B cell (primary cell): ENCODE results near the gene GYG2. TPM values are rescaled to one million over a fixed set of nuclear protein-coding genes. Genes with fewer than 3 reads are reported as not detected.
"Not testable (repeated sequence)": the region's sequence is repeated elsewhere in the genome, so short reads cannot be mapped to it uniquely, and the experiment has no call there.

Experiments
- ATAC-seq: fragments of 200-7000 bp; cut with Tn5 transposase; one replicate; pipeline ENCODE4 v1.10.0; 2021; ENCODE audit warnings: low read depth, mild to moderate bottlenecking, moderate number of reproducible peaks, moderate library complexity
- CTCF ChIA-PET: fragments of 350-600 bp; sonication (Branson Sonifier 250); formaldehyde crosslinking; loops from one replicate; lab custom pipeline; 2021; ENCODE audit warnings: antibody characterized with exemption, inconsistent platforms; lab: Charles Lee
- POLR2A ChIA-PET: fragments of 350-600 bp; sonication (Branson Sonifier 250); formaldehyde crosslinking; loops from one replicate; lab custom pipeline; 2021; ENCODE audit warnings: antibody characterized with exemption; lab: Charles Lee
- DNase-seq: peaks from one replicate; pipeline ENCODE4 v3.0.0; 2013
- H2AFZ ChIP-seq: 2 replicates; pipeline ENCODE4 v1.6.1; 2012; ENCODE audit warnings: mild to moderate bottlenecking, low read depth, low read length; ENCODE audit not compliant: insufficient read depth, poor library complexity, severe bottlenecking
- H3K27ac ChIP-seq, 2 donors: 1 replicate in 1 of 2; 2 replicates in 1 of 2; pipeline ENCODE4 v1.5.1; 2012 to 2013; ENCODE audit warnings: low read length in 2 of 2, mild to moderate bottlenecking in 2 of 2, moderate library complexity in 1 of 2
- H3K27me3 ChIP-seq, 4 experiments: fragments of 200-600 bp in 1 of 4; sonication (generic) in 1 of 4; replicated peaks in 1 of 4; 1 replicate in 2 of 4; 2 replicates in 2 of 4; pipeline versions ENCODE4 v1.6.1 to v1.7.0; 2013 to 2016; ENCODE audit warnings: low read length in 3 of 4, mild to moderate bottlenecking in 2 of 4, mixed read lengths in 1 of 4, moderate library complexity in 1 of 4; ENCODE audit not compliant: insufficient read depth in 4 of 4, control insufficient read depth in 3 of 4; ENCODE audit errors: control extremely low read depth in 1 of 4
- H3K36me3 ChIP-seq, 2 experiments: replicated peaks in 1 of 2; 1 replicate in 1 of 2; 2 replicates in 1 of 2; pipeline versions ENCODE4 v1.6.1 to v1.7.1; 2013; ENCODE audit warnings: low read length in 1 of 2; ENCODE audit not compliant: insufficient read depth in 2 of 2, control insufficient read depth in 1 of 2; ENCODE audit errors: control extremely low read depth in 1 of 2, extremely low read depth in 1 of 2
- H3K4me1 ChIP-seq, 2 donors: fragments of 200-600 bp in 1 of 2; sonication (generic) in 1 of 2; 1 replicate in 1 of 2; 2 replicates in 1 of 2; pipeline versions ENCODE4 v1.5.1 to v1.6.1; 2013 to 2017; ENCODE audit warnings: low read length in 2 of 2; ENCODE audit not compliant: control insufficient read depth in 2 of 2, insufficient read depth in 2 of 2
- H3K4me2 ChIP-seq: replicated peaks from 2 replicates; pipeline ENCODE3; 2012; ENCODE audit warnings: mild to moderate bottlenecking, low read depth, low read length; ENCODE audit not compliant: poor library complexity, severe bottlenecking
- H3K4me3 ChIP-seq, 5 experiments: fragments of 200-600 bp in 1 of 5; sonication (generic) in 1 of 5; 1 replicate in 3 of 5; 2 replicates in 2 of 5; pipeline versions ENCODE4 v1.5.1 to v1.7.0; 2011 to 2016; ENCODE audit warnings: low read length in 4 of 5, mild to moderate bottlenecking in 4 of 5, low read depth in 2 of 5, control low read depth in 1 of 5, moderate library complexity in 1 of 5; ENCODE audit not compliant: insufficient read depth in 1 of 5; ENCODE audit errors: control extremely low read depth in 1 of 5, extremely low read depth in 1 of 5
- H3K79me2 ChIP-seq: fragments of 200-600 bp; sonication (generic); one replicate; pipeline ENCODE4 v1.6.0; 2016; ENCODE audit warnings: low read length; ENCODE audit not compliant: control insufficient read depth, insufficient read depth
- H3K9ac ChIP-seq: fragments of 200-600 bp; sonication (generic); 2 replicates; pipeline ENCODE4 v1.6.1; 2017; ENCODE audit warnings: mild to moderate bottlenecking, low read length, moderate library complexity
- H3K9me3 ChIP-seq, 3 donors: one replicate each; pipeline versions ENCODE4 v1.6.1 to v1.7.1; 2013; ENCODE audit warnings: low read length in 2 of 3; ENCODE audit not compliant: control insufficient read depth in 2 of 3, insufficient read depth in 1 of 3; ENCODE audit errors: control extremely low read depth in 1 of 3
- H4K20me1 ChIP-seq: 2 replicates; pipeline ENCODE4 v1.6.0; 2012; ENCODE audit warnings: mild to moderate bottlenecking, low read length; ENCODE audit not compliant: insufficient read depth, control insufficient read depth, poor library complexity, severe bottlenecking
- H3K27ac Mint-ChIP-seq: one replicate; pipeline ENCODE4 v1.8.0; 2021; ENCODE audit warnings: mixed read lengths
- H3K27me3 Mint-ChIP-seq: one replicate; pipeline ENCODE4 v1.8.0; 2021; ENCODE audit warnings: mixed read lengths
- H3K4me1 Mint-ChIP-seq: one replicate; pipeline ENCODE4 v1.8.0; 2021; ENCODE audit warnings: mixed read lengths
- H3K4me3 Mint-ChIP-seq: one replicate; pipeline ENCODE4 v1.8.0; 2021; ENCODE audit warnings: mixed read lengths
- H3K9me3 Mint-ChIP-seq: one replicate; pipeline ENCODE4 v1.8.0; 2022; ENCODE audit warnings: mixed read lengths; ENCODE audit not compliant: insufficient read depth
- EZH2 ChIP-seq: IDR thresholded peaks from 2 replicates; pipeline ENCODE4 v1.6.1; 2012; ENCODE audit warnings: borderline replicate concordance, low read depth, mild to moderate bottlenecking, moderate library complexity, low read length; ENCODE audit not compliant: insufficient read depth, poor library complexity, severe bottlenecking
- WGBS: methylation state at CpG from one replicate; pipeline ENCODE4 v1.1.5; 2013; ENCODE audit warnings: missing lambda C conversion rate; ENCODE audit not compliant: insufficient coverage; 5-methylcytosine and 5-hydroxymethylcytosine counted together
- intact Hi-C: fragments of 100-400 bp; cut with micrococcal nuclease; formaldehyde crosslinking; loops from one replicate; pipeline ENCODE4 v1.10.0; 2022
- polyA plus RNA-seq: library from polyadenylated mRNA; depleted of rRNA; stranded (reverse); fragments of >200 nt; gene quantifications from 2 replicates; pipeline ENCODE4 v1.2.3, GENCODE V29; 2012
- total RNA-seq, 2 donors: library from RNA; stranded (reverse); fragments of 120-200 nt in 1 of 2; gene quantifications; 1 replicate in 1 of 2; 2 replicates in 1 of 2; pipeline versions ENCODE4 v1.2.3 to v1.2.4, GENCODE V29; 2013 to 2022
- TF ChIP-seq, protein P1 (sequence below): fragments of 200-600 bp; IDR thresholded peaks from one replicate; pipeline ENCODE4 v1.8.0; 2022; ENCODE audit warnings: antibody characterized with exemption, mild to moderate bottlenecking

GYG2 gene
- total and polyA plus RNA-seq, 2 donors (not counting 1 experiment from before 2014, with no cell fraction given) = not detected

DNA sequence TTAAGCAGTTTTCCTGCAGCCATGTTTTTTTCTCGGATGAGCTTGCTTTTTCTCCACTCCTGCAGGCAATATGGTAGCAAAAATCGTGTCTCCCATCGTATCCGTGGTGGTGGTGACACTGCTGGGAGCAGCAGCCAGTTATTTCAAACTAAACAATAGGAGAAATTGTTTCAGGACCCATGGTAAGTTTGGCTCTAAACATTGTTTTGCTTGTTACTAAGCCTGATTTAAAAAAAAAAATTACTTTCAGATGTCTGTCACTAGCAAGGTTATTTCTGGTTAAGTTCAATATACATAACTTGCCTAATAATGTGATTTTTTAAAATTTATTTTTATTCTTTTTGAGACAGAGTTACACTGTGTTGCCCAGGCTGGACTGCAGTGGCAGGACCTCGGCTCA lies 17.5 kb upstream of the GYG2 start:
- no peak overlapping the region for H3K9ac ChIP-seq
- Mint-ChIP-seq H3K9me3 (no peaks in the 10 kb centered on the region), H3K27me3 (peaks cover 9% of the 10 kb centered on the region), H3K4me1 (no peaks in the 10 kb centered on the region), H3K4me3 (no peak overlapping the region), H3K27ac (no peak overlapping the region)
- no peaks in the 10 kb centered on the region for H3K79me2 ChIP-seq
- ChIA-PET CTCF (no interaction called here), POLR2A (no interaction called here)
- no peaks in the 10 kb centered on the region for H3K9me3 ChIP-seq
- no peaks in the 10 kb centered on the region for H4K20me1 ChIP-seq
- no peak overlapping the region for H3K4me3 ChIP-seq
- WGBS = no CpG with 5 or more reads among the region's 5 CpGs
- no peak for ATAC-seq
- no peaks in the 10 kb centered on the region for H3K36me3 ChIP-seq
- no peak overlapping the region for H3K27ac ChIP-seq
- intact Hi-C loops = no loop called here
- no peak overlapping the region for H2AFZ ChIP-seq
- peaks cover 3% of the 10 kb centered on the region in 2 donors for H3K4me1 ChIP-seq
- peaks cover 0 to 3% (median 0%) of the 10 kb centered on the region in 4 experiments for H3K27me3 ChIP-seq
- DNase-seq = no peak
- H3K4me2 ChIP-seq = no peak overlapping the region
- no peak for TF ChIP-seq EZH2
- TF ChIP-seq, protein P1, sequence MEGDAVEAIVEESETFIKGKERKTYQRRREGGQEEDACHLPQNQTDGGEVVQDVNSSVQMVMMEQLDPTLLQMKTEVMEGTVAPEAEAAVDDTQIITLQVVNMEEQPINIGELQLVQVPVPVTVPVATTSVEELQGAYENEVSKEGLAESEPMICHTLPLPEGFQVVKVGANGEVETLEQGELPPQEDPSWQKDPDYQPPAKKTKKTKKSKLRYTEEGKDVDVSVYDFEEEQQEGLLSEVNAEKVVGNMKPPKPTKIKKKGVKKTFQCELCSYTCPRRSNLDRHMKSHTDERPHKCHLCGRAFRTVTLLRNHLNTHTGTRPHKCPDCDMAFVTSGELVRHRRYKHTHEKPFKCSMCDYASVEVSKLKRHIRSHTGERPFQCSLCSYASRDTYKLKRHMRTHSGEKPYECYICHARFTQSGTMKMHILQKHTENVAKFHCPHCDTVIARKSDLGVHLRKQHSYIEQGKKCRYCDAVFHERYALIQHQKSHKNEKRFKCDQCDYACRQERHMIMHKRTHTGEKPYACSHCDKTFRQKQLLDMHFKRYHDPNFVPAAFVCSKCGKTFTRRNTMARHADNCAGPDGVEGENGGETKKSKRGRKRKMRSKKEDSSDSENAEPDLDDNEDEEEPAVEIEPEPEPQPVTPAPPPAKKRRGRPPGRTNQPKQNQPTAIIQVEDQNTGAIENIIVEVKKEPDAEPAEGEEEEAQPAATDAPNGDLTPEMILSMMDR = no peak

DNA sequence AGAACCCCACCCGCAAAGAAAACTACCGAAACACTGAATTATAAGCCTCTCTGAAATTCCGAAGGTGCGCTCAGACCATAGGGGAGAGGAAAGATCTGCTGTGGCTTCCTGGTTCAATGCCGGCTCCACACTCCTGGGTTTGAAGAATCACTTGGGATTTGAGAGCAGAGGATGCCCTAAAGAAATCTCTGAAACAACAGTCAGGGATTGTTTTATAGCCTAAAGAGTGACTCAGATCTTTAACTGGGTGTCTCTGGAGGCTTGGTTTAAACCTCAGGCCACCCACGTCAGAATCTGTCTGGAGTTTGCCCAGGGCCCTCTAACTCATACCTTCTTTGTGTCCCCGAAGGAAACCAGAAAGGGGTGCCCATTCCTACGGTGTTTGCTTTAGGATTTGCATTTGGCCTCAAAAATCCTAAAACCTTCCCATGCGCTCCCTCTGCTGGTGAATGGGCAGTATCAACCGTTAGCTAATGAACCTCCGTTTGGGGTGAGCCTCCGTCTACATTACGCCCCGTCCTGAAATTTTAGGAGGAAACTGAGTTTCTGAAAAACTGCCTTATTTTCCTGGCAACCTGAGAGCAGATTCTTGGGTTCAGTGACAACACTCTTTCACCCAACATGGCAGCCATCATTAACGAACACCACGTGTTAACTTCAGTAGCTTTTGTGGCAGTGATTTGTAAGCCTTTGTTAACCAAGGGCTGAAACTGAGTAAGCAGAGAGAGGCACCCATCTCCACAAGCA lies 16.4 kb upstream of the GYG2 start:
- TF ChIP-seq, protein P1 = peak; percentile 42
- H3K27ac ChIP-seq, H3K36me3 ChIP-seq, H3K9me3 ChIP-seq, H3K4me1 Mint-ChIP-seq, POLR2A ChIA-PET, H3K27me3 ChIP-seq, H3K79me2 ChIP-seq, H3K9me3 Mint-ChIP-seq, H3K27me3 Mint-ChIP-seq, H4K20me1 ChIP-seq, H3K27ac Mint-ChIP-seq, H3K4me1 ChIP-seq: not testable (repeated sequence)
- 0% methylated on average over 5 of the region's 16 CpGs for WGBS
- ATAC-seq (peak; percentile 47), DNase-seq (peak; percentile 58)
- peak overlapping the region; percentile 70 for H2AFZ ChIP-seq
- H3K4me2 ChIP-seq = peak overlapping the region; percentile 48
- peak overlapping the region; percentile 44 for H3K9ac ChIP-seq
- H3K4me3 Mint-ChIP-seq = peak overlapping the region; percentile 59
- CTCF ChIA-PET = interaction anchor here (1.0 kb wide), 1 partner anchor 8 kb away, joined by 3 read pairs; no protein-coding TSS in a partner anchor
- peak overlapping the region in 1 of 5 experiments; percentile 31 for H3K4me3 ChIP-seq
- intact Hi-C loops = loop anchor here (1.0 kb wide), 1 partner anchor 168 kb away; no protein-coding TSS in a partner anchor
